DND-41 (cell line): Measurements from ENCODE around the gene ARHGAP8.
A peak's percentile ranks its signal among the peaks of the same experiment; 100 is the strongest.

Experiments
- ATAC-seq: fragments of 200-7000 bp; cut with Tn5 transposase; 3 replicates; pipeline ENCODE4 v1.9.1; 2021; ENCODE audit warnings: low read depth; ENCODE audit not compliant: insufficient read depth
- DNase-seq: peaks from one replicate; pipeline ENCODE4 v3.0.0-alpha.2; 2020
- H2AFZ ChIP-seq: 2 replicates; pipeline ENCODE4 v1.6.0; 2012; ENCODE audit warnings: low read depth, low read length
- H3K27ac ChIP-seq: 2 replicates; pipeline ENCODE4 v1.5.1; 2012; ENCODE audit warnings: low read length, inconsistent platforms
- H3K27me3 ChIP-seq: fragments of 200-600 bp; sonication (generic); 2 replicates; pipeline ENCODE4 v1.6.0; 2012; ENCODE audit warnings: low read length, mild to moderate bottlenecking, inconsistent platforms; ENCODE audit not compliant: insufficient read depth, poor library complexity
- H3K36me3 ChIP-seq: 2 replicates; pipeline ENCODE4 v1.5.1; 2012; ENCODE audit warnings: low read length, inconsistent platforms; ENCODE audit not compliant: insufficient read depth
- H3K4me1 ChIP-seq: 2 replicates; pipeline ENCODE4 v1.5.1; 2012; ENCODE audit warnings: mild to moderate bottlenecking, low read length; ENCODE audit not compliant: insufficient read depth
- H3K4me2 ChIP-seq: 2 replicates; pipeline ENCODE4 v1.6.0; 2012; ENCODE audit warnings: mild to moderate bottlenecking, moderate library complexity, low read length, inconsistent platforms; ENCODE audit not compliant: insufficient read depth
- H3K4me3 ChIP-seq, 2 experiments: fragments of 200-600 bp in 1 of 2; shearing (Covaris generic) in 1 of 2; 2 replicates each; pipeline ENCODE4 v1.5.1; 2012 to 2016; ENCODE audit warnings: inconsistent platforms in 2 of 2, low read length in 2 of 2, mild to moderate bottlenecking in 2 of 2, low read depth in 1 of 2, moderate library complexity in 1 of 2
- H3K79me2 ChIP-seq: 2 replicates; pipeline ENCODE4 v1.6.0; 2012; ENCODE audit warnings: low read length, inconsistent platforms; ENCODE audit not compliant: insufficient read depth
- H3K9ac ChIP-seq: 2 replicates; pipeline ENCODE4 v1.6.0; 2012; ENCODE audit warnings: low read depth, mild to moderate bottlenecking, inconsistent platforms, low read length, moderate library complexity
- H3K9me3 ChIP-seq: 2 replicates; pipeline ENCODE4 v1.5.1; 2012; ENCODE audit warnings: low read length, moderate library complexity, mild to moderate bottlenecking, inconsistent platforms; ENCODE audit not compliant: insufficient read depth, severe bottlenecking
- H4K20me1 ChIP-seq: 2 replicates; pipeline ENCODE4 v1.6.0; 2012; ENCODE audit warnings: low read length; ENCODE audit not compliant: insufficient read depth
- EZH2 ChIP-seq: IDR thresholded peaks from 3 replicates; pipeline ENCODE4 v1.6.1; 2012; ENCODE audit warnings: borderline replicate concordance, low read depth, mild to moderate bottlenecking, moderate library complexity, low read length, inconsistent platforms; ENCODE audit not compliant: severe bottlenecking
- TF ChIP-seq, protein P1 (sequence below): IDR thresholded peaks from 2 replicates; pipeline ENCODE4 v1.5.1; 2012; ENCODE audit warnings: borderline replicate concordance, low read length, moderate library complexity, mild to moderate bottlenecking; ENCODE audit not compliant: poor library complexity, severe bottlenecking; ENCODE audit errors: extremely low read depth

ARHGAP8 gene

DNA sequence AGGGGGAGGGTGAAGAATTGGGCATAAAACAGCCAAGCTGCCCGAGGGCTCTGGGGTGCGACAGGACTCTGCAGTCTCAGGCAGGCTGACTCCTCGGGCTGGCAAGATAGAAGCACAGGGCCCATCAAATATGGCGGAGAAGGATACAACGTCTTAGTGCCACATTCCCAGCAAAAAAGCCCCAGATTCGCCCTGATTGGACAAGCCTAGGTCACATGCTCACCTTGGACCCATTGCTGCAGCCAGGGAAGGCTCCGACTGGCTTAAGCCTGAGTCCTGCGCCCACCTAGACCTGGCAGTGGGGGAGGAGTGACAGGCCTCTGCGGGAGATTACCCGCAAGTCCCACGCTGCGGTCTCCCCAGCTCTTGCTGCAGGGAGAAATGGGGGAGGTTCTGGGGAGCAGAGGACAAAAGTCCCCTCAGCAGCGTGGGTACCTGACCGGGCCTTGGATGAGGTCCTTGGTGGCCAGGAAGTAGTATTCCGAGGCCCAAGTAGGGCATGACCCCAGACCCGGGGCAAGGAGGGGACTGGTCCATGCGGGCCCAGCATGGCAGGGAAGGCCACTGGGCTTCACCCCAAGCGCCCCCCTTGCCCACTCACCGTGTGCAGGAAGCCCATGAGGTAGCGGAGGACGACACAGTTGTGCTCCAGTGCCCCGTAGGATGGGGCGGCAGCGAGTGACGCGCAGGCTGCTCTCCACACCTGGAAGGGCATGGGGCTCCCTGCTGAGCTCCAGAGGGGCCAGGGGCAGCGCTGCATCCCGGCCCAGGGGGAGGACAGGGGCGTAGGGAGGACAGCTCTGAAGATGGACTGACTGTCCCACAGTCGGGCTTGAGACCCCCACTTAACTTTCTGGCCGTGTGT, 113.0 kb downstream of the ARHGAP8 start:
- ATAC-seq, result no peak
- Histone ChIP-seq H3K36me3 (0 out of 2 replicates have a peak, but pooled peaks cover 4% of the 10 kb centered on the region), H3K9ac (no peak overlapping the region), H4K20me1 (no peaks in the 10 kb centered on the region), H3K9me3 (no peaks in the 10 kb centered on the region), H3K27ac (no peak overlapping the region), H3K27me3 (no peaks in the 10 kb centered on the region), H2AFZ (no peak overlapping the region), H3K4me2 (no peak overlapping the region), H3K79me2 (no peaks in the 10 kb centered on the region), H3K4me1 (peaks cover 7% of the 10 kb centered on the region), H3K4me3 (no peak overlapping the region)
- TF ChIP-seq EZH2, result no peak
- TF ChIP-seq, protein P1, sequence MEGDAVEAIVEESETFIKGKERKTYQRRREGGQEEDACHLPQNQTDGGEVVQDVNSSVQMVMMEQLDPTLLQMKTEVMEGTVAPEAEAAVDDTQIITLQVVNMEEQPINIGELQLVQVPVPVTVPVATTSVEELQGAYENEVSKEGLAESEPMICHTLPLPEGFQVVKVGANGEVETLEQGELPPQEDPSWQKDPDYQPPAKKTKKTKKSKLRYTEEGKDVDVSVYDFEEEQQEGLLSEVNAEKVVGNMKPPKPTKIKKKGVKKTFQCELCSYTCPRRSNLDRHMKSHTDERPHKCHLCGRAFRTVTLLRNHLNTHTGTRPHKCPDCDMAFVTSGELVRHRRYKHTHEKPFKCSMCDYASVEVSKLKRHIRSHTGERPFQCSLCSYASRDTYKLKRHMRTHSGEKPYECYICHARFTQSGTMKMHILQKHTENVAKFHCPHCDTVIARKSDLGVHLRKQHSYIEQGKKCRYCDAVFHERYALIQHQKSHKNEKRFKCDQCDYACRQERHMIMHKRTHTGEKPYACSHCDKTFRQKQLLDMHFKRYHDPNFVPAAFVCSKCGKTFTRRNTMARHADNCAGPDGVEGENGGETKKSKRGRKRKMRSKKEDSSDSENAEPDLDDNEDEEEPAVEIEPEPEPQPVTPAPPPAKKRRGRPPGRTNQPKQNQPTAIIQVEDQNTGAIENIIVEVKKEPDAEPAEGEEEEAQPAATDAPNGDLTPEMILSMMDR, result no peak
- DNase-seq, result no peak

DNA sequence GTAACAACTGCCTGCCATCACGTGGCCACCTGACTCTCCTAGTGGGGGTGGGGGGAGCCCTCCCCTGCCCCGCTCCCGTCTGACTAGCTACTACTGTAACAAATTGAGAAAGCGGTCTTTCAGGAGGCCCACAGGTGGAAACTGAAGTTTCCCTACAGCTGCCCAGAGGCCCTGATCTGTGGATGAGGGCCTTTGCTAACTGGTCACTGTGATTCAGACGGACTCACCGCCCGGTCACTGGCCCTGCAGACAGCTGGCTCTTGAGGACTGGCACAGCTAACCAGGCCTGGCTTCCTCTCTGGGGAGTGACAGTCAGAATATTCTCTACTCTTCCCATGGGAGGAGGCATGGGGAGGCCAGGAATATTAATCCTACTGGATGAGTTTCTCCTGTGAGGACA, 116.8 kb downstream of the ARHGAP8 start:
- Histone ChIP-seq H3K36me3 (peaks cover 14% of the 10 kb centered on the region), H3K4me1 (peaks cover 9% of the 10 kb centered on the region), H4K20me1 (no peaks in the 10 kb centered on the region), H3K9me3 (peaks cover 5% of the 10 kb centered on the region), H3K4me3 (no peak overlapping the region), H3K79me2 (no peaks in the 10 kb centered on the region), H3K9ac (no peak overlapping the region), H2AFZ (no peak overlapping the region), H3K27me3 (no peaks in the 10 kb centered on the region), H3K27ac (no peak overlapping the region), H3K4me2 (no peak overlapping the region)
- DNase-seq (no peak), ATAC-seq (no peak)
- TF ChIP-seq, protein P1, result no peak

DNA sequence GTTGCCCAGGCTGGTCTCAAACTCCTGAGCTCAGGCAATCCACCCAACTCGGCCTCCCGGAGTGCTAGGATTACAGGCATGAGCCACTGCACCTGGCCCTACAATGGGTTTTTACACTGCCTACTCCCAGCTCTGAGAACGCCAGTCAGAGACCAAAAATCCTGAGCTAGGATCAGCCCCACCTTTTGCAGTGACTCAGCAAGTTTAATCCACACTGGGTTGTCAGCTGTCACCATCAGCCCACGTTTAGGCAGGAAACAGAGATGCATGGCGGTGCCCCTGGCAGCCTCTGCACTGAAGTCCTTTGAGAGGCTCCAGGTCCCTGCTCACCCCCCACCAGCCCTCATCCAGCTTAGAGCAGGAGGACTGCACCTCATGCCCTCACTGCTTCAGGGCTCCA, 117.6 kb downstream of the ARHGAP8 start:
- no peak overlapping the region for H3K4me2 ChIP-seq
- peaks cover 5% of the 10 kb centered on the region for H3K9me3 ChIP-seq
- H2AFZ ChIP-seq, result no peak overlapping the region
- TF ChIP-seq EZH2, result no peak
- TF ChIP-seq, protein P1, result no peak
- H3K27me3 ChIP-seq, result no peaks in the 10 kb centered on the region
- DNase-seq (peak; percentile 65), ATAC-seq (peak; percentile 90)
- peaks cover 14% of the 10 kb centered on the region for H3K36me3 ChIP-seq
- H4K20me1 ChIP-seq, result no peaks in the 10 kb centered on the region
- H3K4me1 ChIP-seq, result peaks cover 9% of the 10 kb centered on the region
- no peak overlapping the region for H3K4me3 ChIP-seq
- H3K27ac ChIP-seq, result peak overlapping the region; percentile 46; the same call in 1 of the 2 replicates
- H3K79me2 ChIP-seq, result no peaks in the 10 kb centered on the region
- no peak overlapping the region for H3K9ac ChIP-seq
